Sigmoid colon (tissue), 4 donors: ENCODE measurements around the gene PLEKHG3.

Source experiments
- POLR2A ChIP-seq, 2 donors: fragments of 450-650 bp; IDR thresholded peaks; one replicate each; pipeline ENCODE4 v1.6.1; 2016; ENCODE audit warnings: antibody characterized with exemption in 2 of 2, mild to moderate bottlenecking in 2 of 2, moderate library complexity in 2 of 2
- POLR2AphosphoS5 ChIP-seq, 4 donors: sonication (generic); formaldehyde crosslinking; IDR thresholded peaks; one replicate each; pipeline ENCODE4 v1.6.1; 2017; ENCODE audit warnings: antibody characterized with exemption in 4 of 4
- TF ChIP-seq, protein P1 (sequence below), 4 experiments: fragments of 450-650 bp in 3 of 4; fragments of 200-600 bp in 1 of 4; IDR thresholded peaks; one replicate each; pipeline ENCODE4 v1.5.1; 2016 to 2019; ENCODE audit warnings: antibody characterized with exemption in 4 of 4, mild to moderate bottlenecking in 3 of 4, moderate library complexity in 2 of 4

DNA sequence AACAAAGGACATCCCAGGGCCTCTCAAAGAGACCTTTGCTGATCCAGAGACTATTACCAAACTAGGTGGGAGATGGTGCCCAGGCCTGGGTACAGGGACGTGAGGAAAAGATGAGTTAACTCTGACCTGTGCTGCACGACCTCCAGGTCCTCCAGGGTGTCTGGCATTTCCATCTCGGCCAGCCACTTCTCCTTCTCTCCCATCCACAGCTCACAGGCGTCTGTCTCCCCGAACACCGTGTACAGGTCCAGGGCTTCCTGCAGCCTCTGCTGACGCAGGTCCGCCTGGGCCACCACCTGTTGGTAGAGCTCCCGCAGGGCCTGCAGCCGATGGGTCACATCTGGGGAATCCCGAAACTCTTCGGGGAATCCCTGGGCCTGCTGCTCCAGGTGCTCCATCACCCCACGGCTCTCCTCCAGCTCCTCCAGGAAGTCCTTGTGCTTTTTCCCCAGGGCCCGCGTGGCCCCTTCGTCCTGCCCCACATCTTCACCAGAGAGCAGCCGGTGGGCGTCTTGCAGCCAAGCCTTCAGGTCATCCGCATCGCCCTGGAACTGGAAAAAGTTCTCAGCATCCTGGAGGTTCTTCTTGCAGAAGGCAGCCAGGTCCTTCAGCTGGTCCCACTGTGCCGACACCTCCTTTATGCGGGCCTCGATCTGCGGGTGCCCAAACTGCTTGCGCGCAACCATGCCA lies 88.8 kb downstream of the PLEKHG3 start:
- TF ChIP-seq POLR2A (IDR thresholded peaks at IDR 0.05) (no peak), POLR2AphosphoS5 (IDR thresholded peaks at IDR 0.05) (no peak)
- TF ChIP-seq, protein P1, sequence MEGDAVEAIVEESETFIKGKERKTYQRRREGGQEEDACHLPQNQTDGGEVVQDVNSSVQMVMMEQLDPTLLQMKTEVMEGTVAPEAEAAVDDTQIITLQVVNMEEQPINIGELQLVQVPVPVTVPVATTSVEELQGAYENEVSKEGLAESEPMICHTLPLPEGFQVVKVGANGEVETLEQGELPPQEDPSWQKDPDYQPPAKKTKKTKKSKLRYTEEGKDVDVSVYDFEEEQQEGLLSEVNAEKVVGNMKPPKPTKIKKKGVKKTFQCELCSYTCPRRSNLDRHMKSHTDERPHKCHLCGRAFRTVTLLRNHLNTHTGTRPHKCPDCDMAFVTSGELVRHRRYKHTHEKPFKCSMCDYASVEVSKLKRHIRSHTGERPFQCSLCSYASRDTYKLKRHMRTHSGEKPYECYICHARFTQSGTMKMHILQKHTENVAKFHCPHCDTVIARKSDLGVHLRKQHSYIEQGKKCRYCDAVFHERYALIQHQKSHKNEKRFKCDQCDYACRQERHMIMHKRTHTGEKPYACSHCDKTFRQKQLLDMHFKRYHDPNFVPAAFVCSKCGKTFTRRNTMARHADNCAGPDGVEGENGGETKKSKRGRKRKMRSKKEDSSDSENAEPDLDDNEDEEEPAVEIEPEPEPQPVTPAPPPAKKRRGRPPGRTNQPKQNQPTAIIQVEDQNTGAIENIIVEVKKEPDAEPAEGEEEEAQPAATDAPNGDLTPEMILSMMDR (IDR thresholded peaks at IDR 0.05) = no peak
